GM19468 (cell line): ENCODE measurements around the gene TRIP6.
A peak's percentile ranks its signal among the peaks of the same experiment; 100 is the strongest.

Experiments used
- ATAC-seq: cut with Tn5 transposase; IDR thresholded peaks from one replicate; pipeline ENCODE4 v1.9.1; 2021; ENCODE audit warnings: mild to moderate bottlenecking, moderate library complexity, moderate number of reproducible peaks; ENCODE audit not compliant: unreplicated experiment; ENCODE audit errors: extremely low read depth

TRIP6 gene

DNA sequence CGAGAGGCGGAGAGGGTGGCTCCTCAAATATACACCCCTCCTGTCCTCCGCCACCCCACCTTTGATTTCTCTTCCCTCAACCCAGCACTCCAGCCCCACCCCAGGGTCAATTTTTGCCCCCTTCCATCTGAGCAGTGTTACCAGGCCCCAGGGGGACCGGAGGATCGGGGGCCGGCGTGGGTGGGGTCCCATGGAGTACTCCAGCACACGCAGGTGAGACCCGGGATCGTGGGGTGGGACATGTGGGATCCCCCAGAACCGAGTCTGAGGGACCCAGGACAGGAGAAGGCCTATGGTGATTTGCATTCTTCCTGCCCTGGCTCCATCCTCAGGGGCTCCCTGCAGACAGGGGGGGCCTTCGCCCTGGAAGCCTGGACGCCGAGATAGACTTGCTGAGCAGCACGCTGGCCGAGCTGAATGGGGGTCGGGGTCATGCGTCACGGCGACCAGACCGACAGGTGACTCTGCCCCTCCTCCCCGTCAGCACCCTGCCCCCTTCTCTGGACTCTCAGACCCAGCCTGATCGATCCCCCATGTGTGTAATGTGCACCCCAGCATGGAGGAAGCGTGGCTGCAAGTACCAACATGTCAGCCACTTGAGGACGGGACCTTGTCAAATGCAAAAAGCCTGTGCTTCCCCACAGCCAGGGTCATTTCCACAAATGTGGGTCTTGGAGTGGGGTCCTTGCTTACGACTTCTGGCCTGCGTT, 744 bp downstream of the TRIP6 start:
- ATAC-seq: no peak

DNA sequence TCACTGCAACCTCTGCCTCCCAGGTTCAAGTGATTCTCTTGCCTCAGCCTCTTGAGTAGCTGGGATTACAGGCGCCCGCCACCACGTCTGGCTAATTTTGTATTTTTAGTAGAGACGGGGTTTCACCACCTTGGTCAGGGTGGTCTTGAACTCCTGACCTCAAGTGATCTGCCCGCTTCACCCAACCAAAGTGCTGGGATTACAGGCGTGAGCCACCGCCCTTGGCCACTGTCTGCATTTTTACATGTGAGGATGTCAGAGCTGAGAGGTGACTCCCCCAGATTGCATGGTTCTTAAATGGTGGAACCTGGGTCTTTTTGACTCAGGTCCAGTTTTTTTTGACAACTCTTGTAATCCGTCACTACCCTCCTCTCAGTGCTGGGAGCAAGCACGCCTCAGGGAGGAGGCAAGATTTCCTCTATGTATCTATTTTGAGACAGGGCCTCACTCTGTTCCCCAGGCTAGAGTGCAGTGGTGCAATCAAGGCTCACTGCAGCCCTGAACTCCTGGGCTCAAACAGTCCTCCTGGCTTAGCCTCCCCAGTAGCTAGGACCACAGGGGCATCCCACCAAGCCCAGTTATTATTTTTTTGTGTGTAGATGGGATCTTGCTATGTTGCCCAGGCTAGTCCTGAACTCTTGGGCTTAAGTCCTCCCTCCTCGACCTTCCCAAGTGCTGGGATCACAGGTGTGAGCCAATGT, 6.6 kb downstream of the TRIP6 start:
- ATAC-seq: no peak

DNA sequence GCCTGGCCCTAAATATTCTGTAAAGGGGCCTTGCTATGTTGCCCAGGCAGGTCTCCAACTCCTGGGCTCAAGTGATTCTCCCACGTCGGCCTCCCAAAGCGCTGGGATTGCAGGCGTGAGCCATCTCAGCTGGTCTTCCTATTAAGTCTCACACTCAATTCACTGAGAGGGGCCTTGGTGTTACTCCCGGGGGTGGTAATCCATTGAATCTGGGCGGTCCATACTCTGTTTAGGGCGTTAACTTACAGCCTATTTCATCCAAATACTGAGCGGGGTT, 7.1 kb downstream of the TRIP6 start:
- ATAC-seq: no peak

DNA sequence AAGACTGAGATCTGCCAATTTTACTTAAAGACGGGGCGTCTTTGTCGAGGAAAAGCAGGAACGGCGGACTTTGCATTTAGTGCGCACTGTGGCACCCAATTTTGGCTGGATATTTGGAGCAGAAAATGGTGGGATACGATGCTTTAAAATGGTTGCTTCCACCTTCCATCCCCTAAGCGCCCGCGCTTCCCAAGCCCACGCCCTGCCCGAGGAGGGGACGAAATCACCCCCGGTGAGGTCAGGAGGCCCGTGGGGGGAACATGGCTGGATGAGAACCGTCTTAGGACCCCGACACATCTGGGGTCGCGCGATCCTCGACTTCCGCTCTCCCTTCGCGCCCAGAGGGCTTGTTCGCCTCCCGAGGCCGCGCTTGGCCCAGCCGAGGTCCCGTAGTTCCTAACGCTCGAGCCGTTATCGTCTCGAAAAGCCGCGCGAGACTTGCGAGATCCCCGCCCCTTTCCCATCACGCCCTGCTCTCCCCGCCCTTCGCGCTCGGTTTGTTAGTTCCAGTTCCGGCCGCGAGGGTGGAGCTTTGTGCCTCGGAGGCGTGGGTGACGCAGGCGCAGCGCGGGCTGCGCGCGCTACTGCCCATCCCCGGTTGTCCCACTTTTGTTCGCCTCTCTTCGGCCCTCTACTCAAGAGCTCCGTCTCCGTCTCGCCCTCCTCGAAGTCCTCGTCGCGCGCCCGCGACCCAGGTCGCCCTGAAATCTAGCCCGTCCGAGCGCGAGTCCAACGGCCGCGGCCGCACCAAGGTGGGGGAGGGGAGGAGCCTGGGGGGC, 7.6 kb downstream of the TRIP6 start, which contains the start of gene SRRT:
TSS of gene SRRT (plus strand) at position 527 of the 779 bp plus-strand sequence. CDS start 488 bp downstream, outside the sequence.
- ATAC-seq: peak; percentile 86

DNA sequence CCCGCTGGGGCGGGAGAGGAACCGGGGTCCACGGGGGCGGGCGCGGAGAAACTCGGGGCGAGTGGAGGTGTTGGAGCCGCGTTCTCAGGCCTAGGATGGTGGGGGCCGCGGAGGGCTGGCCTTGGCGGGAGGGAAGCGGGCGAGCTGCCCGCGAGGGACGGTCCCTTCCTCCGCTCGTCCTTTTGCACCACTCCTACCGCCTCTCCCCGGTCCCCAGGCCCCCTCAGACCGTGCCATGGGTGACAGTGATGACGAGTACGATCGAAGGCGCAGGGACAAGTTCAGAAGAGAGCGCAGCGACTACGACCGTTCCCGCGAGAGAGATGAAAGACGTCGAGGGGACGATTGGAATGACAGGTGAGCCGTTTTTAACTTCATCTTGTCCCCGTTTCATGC, 8.2 kb downstream of the TRIP6 start:
- no peak for ATAC-seq

DNA sequence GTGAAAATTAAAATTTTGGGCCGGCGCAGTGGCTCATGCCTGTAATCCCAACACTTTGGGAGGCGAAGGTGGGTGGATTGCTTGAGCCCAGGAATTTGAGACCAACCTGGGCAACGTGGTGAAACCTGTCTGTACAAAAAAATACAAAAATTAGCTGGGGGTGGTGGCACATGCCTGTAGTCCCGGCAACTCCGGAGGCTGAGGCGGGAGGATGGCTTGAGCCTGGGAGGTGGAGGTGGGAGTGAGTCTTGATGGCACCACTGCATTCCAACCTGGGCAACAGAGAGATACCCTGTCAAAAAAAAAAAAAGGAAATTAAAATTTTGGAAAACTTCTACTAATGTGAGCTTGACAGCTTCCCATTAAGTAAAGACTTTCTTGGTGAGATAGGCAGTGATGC, 10.8 kb downstream of the TRIP6 start:
- no peak for ATAC-seq

DNA sequence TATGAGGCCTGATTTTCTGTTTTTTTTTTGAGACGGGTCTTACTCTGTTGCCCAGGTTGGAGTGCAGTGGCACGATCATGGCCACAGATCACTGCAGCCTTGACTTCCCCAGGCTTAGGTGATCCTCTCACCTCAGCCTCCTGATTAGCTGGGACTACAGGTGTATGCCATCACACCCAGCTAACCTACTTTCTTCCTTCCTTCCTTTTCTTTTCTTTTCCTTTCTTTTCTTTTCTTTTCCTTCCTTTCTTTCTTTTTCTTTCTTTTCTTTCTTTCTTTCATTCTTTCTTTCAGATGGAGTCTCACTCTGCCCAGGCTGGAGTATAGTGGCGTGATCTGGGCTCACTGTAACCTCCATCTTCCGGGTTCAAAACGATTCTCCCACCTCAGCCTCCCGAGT, 11.5 kb downstream of the TRIP6 start:
- no peak for ATAC-seq

DNA sequence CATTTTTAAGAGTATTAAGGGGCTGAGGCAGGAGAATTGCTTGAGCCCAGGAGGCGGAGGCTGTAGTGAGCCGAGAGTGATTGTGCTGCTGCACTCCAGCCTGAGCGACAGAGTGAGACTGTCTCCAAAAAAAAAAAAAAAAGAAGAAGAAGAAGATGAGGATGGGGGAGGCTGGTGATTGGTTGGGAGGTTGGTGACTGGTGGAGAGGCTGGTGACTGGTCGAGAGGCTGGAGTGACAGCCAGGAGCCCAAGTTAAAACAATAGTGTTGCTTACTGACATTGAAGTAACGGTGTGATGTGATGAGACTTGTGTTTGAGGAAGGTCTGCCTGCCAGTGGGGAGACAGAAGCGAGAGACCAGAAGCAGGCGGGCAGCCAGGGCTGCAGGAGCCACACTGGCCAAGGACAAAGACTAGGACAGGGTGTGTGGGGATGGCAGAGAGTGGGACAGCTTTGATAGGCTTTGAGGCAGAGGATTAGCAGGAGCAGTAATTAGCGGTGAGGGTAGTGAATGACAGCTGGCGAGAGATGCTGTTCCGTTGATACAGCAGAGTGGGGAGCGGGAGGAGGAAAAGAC, 12.6 kb downstream of the TRIP6 start:
- no peak for ATAC-seq

DNA sequence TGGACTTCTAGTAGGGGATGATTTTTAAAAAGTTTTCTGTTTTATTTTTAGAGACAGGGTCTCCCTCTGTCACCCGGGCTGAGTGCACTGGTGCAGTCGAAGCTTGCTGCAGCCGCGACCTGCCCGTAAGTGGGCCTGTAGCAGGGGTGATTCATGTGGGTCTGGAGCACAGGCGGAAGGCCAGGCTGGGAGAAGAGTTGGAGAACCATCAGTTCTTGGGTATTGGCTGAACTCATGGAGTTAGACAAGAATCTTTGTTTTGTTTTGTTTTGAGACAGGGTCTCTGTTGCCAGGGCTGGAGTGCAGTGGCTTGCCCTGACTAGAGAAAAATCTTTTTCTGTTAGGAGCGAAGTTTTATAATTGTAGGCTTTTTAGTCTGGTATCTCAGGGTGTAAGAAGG, 13.5 kb downstream of the TRIP6 start:
- ATAC-seq: no peak

DNA sequence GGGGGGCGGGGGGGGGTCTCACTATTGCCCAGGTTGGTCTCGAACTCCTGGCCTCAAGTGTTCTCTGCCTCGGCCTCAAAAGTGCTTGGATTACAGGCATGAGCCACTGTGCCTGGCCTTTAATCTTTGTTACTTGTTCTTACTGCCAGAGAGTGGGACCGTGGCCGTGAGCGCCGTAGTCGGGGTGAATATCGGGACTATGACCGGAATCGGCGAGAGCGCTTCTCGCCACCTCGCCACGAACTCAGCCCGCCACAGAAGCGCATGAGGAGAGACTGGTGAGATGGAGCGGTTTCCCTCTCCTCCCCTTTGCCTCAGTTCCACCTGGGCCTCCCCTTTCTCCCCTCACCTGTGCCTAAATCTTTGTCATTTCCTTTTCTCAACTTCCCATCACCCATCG, 13.9 kb downstream of the TRIP6 start:
- no peak for ATAC-seq

DNA sequence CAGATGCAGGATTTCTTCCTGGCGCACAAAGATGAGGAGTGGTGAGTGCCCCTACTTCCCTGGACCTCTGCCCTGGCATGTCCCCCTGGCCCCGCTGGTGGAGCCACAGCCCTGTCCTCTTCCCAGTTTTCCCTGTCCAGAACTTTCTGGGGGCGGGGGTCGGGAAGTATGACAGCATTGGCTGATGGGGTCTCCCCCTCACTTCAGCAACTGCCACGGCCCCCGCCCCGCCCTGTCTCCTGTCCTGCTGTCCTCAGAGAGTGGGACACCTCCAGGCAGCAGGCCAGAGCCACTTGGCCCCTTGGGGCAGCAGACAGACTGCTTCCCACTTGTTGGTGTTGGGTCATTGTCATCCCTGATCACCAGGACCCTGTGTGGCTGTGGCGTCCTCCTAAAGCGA, 15.0 kb downstream of the TRIP6 start:
- ATAC-seq: no peak

DNA sequence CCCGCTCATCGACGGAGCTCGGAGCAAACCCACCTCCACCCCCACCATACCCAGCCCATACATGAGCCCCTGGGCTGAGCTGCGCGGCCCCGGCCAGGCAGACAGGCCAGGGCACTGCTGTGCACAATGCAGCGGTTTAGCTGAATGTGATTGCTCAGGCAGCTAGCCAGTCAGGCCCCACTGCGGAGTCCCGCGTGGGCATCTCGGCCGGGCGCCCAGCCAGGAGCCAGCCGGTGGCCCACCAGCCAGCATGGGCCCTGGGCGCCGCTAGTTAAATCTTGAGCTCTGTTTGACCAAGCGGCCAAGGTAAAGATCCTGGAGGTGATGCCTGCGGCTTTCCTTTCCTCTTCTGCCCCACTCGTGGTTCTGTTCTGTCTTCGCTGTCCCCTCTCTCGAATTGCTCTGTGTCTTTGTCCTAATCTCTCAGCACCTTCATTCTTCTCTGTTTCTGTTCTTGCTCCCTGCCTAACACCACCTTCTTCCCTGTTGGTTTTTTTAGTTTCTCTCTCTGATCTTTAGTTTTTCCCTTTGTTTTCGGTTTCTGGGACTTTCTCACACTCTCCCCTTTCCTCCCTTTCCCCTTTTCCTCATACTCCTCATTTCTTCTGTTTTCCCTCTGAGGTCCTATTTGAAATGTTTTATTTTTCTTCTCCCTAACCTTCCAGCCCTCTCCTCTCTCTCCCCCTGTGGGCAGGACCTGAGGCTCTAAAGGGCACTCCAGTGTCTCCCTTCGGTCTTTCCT, 15.8 kb downstream of the TRIP6 start:
- no peak for ATAC-seq

DNA sequence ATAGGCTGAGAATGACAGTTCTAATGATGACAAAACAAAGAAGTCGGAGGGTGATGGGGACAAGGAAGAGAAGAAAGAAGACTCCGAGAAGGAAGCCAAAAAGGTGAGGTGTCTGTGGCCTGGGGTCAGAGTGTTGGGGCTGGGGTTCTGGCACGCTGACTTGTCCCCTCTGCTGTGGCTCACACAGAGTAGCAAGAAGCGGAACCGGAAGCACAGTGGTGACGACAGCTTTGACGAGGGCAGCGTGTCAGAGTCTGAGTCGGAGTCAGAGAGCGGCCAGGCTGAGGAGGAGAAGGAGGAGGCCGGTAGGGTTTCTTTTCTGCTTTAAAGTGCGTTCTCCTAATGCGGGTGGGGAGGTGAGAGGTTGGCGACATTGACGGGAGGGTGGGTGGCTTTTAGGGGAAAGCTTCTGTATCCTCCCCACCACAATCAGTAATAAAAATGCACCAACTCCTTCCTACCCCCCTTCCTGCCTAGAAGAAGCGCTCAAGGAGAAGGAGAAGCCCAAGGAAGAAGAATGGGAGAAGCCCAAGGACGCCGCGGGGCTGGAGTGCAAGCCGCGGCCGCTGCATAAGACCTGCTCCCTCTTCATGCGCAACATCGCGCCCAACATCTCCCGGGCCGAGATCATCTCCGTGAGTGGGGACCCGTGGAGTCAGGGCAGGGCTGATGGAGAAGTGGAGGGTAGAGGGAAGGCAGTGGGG, 17.7 kb downstream of the TRIP6 start:
- no peak for ATAC-seq

DNA sequence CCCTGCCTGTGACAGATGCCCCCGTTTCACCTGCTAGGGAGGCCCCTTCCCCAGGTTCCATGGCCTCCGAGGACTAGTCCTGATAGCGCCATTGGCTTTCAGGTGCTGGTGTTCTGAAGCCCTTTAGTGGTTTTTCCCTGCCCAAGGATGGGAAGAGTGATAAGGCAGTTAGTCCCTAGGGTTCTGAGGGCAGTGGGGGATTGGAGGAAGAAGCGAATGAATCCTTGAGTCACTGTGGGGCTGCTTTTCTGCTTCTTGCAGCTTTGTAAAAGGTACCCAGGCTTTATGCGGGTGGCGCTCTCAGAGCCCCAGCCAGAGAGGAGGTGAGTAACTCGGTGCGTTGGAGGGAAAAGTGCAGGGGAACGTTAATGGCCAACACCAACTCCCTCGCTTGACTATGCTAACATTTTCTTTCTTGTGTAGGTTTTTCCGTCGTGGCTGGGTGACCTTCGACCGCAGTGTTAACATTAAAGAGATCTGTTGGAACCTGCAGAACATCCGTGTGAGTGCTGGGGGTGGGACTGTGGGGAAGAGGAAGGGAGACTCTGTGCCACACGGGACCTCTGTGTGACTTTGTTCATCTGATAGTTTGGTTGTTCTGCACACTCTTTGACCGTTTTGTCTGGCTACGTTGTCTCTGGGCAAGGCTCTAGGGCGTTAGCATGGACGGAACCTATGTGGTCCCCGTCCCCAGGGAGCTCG, 18.4 kb downstream of the TRIP6 start:
- ATAC-seq: no peak

DNA sequence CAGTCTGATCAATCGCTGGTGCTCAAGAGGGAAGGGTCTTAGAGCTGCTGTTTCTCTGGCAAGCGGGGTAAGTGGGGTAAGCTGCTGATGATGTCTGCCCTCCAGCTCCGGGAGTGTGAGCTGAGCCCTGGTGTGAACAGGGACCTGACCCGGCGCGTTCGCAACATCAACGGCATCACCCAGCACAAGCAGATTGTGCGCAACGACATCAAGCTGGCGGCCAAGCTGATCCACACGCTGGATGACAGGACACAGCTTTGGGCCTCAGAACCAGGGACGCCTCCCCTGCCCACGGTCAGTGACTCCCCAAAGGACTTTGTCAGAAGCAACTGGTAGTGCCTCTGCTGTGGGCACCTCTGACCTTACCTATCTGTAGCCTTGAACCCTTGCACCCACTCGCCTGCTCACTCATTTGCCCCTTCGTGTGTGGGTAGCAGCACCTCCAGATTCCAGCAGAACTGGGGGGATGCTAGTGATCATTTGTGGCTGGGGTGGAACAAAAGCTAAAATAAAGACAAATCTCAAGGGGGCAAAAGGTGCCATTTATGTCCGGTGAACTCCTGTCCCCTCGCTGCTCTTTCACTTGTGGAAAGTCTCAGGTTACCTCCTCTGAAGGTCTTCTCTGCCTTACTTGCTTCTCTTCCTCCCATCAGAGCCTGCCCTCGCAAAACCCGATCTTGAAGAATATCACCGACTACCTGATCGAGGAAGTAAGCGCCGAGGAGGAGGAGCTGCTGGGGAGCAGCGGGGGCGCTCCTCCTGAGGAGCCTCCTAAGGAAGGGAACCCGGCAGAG, 19.2 kb downstream of the TRIP6 start:
- no peak for ATAC-seq

DNA sequence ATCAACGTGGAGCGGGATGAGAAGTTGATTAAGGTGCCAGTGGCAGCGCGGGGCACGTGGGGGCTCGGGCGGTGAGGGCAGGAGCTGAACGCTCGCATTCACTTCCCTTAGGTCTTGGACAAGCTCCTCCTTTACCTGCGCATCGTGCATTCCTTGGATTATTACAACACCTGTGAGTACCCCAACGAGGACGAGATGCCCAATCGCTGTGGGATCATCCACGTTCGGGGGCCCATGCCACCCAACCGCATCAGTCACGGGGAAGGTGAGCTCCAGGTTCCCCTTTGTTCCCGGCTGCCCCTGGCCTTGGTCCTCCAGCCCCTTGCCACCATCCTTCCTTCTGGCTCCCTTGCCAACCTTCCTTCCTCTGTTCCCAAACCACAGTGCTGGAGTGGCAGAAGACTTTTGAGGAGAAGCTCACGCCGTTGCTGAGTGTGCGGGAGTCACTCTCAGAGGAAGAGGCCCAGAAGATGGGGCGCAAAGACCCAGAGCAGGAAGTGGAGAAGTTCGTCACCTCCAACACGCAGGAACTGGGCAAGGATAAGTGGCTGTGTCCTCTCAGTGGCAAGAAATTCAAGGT, 19.8 kb downstream of the TRIP6 start:
- ATAC-seq: no peak

DNA sequence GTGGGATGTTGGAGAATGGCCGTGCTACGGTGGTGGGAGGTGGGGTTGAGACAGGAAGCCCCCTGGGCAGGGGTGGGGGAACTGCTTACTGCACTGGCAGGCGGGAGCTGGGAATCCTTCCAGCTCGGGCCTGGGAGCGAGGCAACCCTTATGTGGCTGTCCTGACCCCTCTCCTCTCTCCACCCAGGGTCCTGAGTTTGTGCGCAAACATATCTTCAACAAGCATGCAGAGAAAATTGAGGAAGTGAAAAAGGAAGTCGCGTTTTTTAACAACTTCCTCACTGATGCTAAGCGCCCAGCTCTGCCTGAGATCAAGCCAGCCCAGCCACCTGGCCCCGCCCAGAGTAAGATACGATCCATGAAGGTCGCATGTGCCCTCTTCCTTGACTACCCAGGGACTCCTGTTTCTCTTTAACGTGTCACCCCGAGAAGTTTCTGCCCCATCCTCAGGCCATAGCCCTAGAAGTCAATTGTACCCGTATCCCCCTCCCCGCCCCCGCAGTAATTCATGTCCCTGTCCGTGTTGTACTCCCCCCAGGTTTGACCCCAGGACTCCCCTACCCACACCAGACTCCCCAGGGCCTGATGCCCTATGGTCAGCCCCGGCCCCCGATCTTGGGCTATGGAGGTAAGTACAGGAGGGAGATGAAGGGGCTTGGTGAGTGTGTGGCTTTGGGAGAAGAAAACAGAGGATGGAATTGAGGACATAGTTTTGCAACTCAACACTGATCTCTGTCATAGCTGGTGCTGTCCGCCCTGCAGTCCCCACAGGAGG, 20.5 kb downstream of the TRIP6 start:
- peak; percentile 38 for ATAC-seq
